Stimulated activated CD8-positive, alpha-beta memory T cell treated with anti-CD3 and anti-CD28 coated beads, Interleukin-4, amount 100 ng/mL, for 24 hours (primary cell): ENCODE measurements around the gene CCDC154.

Experiments
- DNase-seq: peaks from one replicate; pipeline ENCODE4 v3.0.0-alpha.2; 2020; ENCODE audit warnings: low read depth

Gene CCDC154

GRCh38 chr16:1422076-1422475, 22.3 kb downstream of the CCDC154 start:
- no peak for DNase-seq

- no peak for DNase-seq
Measured at GRCh38 chr16:1420111-1420539, 24.2 kb downstream of the CCDC154 start.

GRCh38 chr16:1416521-1416941, 27.8 kb downstream of the CCDC154 start:
- DNase-seq: no peak

GRCh38 chr16:1414532-1415260, 29.7 kb downstream of the CCDC154 start, which contains the start of gene UNKL:
TSS of gene UNKL (minus strand) at chr16:1414704. CDS start at chr16:1414691, 13 bp downstream.
- peak; percentile 68 for DNase-seq

- peak; percentile 44 for DNase-seq
Measured at GRCh38 chr16:1413684-1414531, 30.4 kb downstream of the CCDC154 start.

- DNase-seq: no peak
Measured at GRCh38 chr16:1412847-1413246, 31.5 kb downstream of the CCDC154 start.

GRCh38 chr16:1408171-1408837, 36.1 kb downstream of the CCDC154 start:
- DNase-seq: peak; percentile 95

- DNase-seq: no peak
Measured at GRCh38 chr16:1407753-1408152, 36.6 kb downstream of the CCDC154 start.

GRCh38 chr16:1403733-1404132, 40.6 kb downstream of the CCDC154 start:
- DNase-seq: no peak

GRCh38 chr16:1403036-1403435, 41.3 kb downstream of the CCDC154 start:
- DNase-seq: no peak

- DNase-seq: no peak
Measured at GRCh38 chr16:1401758-1402154, 42.6 kb downstream of the CCDC154 start.

GRCh38 chr16:1401061-1401757, 43.1 kb downstream of the CCDC154 start:
- DNase-seq: no peak

- no peak for DNase-seq
Measured at GRCh38 chr16:1398826-1399581, 45.4 kb downstream of the CCDC154 start.

- DNase-seq: no peak
Measured at GRCh38 chr16:1398351-1398750, 46.0 kb downstream of the CCDC154 start.

GRCh38 chr16:1397779-1398178, 46.6 kb downstream of the CCDC154 start:
- no peak for DNase-seq

GRCh38 chr16:1395444-1396031, 48.8 kb downstream of the CCDC154 start:
- no peak for DNase-seq

- no peak for DNase-seq
Measured at GRCh38 chr16:1394367-1394951, 49.9 kb downstream of the CCDC154 start.

GRCh38 chr16:1393613-1394176, 50.7 kb downstream of the CCDC154 start:
- DNase-seq: no peak

GRCh38 chr16:1392826-1393225, 51.5 kb downstream of the CCDC154 start:
- DNase-seq: no peak

- DNase-seq: no peak
Measured at GRCh38 chr16:1390239-1390779, 54.0 kb downstream of the CCDC154 start.
